Dermis blood vessel endothelial cell (primary cell): Measurements from ENCODE around the gene PTPN1. TPM values are rescaled to one million over a fixed set of nuclear protein-coding genes. Genes with fewer than 3 reads are reported as not detected.
"Not testable (repeated sequence)": the region's sequence is repeated elsewhere in the genome, so short reads cannot be mapped to it uniquely, and the experiment has no call there.

Experiments
- DNase-seq: peaks from one replicate; pipeline ENCODE4 v3.0.0; 2010
- total RNA-seq: library from RNA; depleted of rRNA; stranded (reverse); fragments of >200 nt; gene quantifications from 2 replicates; pipeline ENCODE4 v1.2.3, GENCODE V29; 2014

PTPN1 gene
- 28.8 and 42.1 TPM in 2 replicates for total RNA-seq

DNA sequence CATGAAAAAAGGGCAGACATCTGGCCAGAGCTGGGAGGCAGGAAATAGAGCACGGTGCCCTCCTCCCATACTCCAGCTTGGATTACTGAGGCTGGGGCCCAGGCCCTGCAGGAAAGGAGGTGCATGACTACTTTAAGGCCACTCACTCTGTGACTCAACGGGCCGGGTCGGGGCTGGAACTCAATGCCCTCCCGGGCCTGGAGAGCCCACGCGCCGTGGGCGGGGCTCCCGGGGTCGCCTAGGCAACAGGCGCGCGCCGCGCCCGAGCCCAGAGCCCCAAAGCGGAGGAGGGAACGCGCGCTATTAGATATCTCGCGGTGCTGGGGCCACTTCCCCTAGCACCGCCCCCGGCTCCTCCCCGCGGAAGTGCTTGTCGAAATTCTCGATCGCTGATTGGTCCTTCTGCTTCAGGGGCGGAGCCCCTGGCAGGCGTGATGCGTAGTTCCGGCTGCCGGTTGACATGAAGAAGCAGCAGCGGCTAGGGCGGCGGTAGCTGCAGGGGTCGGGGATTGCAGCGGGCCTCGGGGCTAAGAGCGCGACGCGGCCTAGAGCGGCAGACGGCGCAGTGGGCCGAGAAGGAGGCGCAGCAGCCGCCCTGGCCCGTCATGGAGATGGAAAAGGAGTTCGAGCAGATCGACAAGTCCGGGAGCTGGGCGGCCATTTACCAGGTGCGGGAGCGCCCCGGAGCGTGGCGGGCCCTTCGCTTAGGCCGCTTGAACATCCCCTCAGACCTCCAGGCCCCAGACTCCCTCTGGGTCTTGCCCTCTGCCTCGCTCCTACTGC is at the start of gene PTPN1:
TSS of gene PTPN1 (plus strand) at position 461 of the 783 bp plus-strand sequence. CDS start at position 606, 145 bp downstream.
- DNase-seq, result peak; percentile 99

DNA sequence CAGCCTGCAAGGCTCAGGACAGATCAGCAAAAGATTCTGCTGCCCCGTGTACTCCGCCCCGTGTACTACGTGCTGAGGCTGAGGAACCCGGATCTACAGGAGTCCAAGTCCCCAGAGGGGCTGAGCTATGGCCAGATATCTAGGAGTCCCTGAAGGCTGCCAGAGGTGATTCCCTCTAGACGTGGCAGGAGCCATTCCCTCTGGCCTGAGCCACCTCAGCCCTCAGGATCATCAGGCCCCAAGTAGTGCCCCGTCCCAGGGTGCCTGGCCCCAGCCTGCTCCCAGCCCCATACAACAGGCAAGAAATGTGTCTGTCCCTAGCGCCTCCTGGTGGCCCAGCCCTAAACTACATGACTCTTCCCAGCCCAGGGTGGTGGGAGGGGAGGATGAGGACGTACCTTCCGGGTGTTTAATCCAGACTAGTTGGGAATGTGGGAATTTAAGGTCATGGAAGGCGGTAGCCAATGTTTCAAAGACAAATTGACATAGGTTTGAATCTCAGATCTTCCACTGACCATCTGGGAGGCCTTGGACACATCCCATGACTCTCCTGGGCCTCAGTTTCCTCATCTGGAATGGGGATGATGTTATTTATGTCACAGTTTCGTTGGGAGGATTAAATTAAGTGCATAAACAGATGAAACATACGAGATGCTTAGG is 49.4 kb upstream of the PTPN1 start:
- peak; percentile 89 for DNase-seq

DNA sequence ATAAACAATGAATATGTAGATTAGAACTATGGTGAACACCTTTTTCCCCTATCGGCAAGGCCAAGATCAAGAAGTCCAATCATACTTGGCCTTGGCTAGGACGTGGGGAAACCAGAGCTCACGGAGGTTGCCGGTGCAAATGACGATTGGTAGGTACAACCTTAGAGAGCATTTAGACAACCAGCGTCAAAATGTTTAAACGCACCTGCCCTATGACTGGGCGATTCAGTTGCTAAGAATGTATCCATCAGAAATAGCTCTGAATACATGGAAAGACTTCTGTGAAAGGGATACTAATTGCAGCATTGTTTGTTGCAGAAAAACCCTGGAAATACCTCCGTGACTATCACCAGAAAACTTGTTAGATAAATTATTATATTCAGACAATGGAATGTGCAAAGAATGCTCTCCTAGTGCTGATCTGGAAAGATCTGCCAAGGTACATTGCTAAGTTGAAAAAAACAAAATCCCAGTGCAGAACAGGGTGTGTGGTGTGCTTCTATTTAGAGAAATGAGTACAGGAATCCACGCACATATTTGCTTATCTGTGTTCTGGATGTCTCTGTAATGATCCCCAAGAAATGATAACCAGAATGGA is 48.0 kb upstream of the PTPN1 start:
- DNase-seq, result no peak

DNA sequence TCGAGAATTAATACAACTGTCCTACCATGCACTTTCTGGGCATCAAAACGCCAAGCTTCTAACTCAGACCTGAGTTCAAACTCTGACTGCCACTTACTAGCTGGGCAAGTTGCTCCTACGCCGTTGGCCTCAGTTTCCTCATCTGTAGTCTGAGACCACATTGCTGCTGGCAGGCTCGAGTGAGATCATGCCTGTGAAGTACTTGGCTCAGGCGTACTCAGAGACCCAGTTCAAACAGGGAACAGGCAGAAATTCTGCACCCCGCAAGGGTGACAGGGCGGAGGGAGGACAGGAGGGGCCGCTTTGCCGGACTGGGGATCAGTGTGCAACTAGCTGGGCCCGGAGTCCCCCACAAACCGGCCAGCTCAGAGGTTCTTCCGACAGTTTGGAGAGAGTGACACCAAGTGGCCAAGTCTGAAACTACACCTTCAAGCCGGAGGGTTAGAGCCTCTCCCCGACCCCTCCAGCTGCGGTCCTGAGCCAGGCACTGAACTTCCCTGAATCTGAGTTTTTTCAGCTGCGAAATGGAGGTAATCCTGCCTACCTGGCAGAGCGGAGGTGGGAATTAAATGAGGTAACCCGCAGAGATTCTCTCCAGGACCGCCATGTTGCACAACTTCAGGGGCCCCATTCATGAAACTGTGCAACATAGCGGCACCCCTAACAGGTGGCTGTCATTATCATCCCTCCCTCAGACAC is 46.0 kb upstream of the PTPN1 start:
- DNase-seq, result peak; percentile 52

DNA sequence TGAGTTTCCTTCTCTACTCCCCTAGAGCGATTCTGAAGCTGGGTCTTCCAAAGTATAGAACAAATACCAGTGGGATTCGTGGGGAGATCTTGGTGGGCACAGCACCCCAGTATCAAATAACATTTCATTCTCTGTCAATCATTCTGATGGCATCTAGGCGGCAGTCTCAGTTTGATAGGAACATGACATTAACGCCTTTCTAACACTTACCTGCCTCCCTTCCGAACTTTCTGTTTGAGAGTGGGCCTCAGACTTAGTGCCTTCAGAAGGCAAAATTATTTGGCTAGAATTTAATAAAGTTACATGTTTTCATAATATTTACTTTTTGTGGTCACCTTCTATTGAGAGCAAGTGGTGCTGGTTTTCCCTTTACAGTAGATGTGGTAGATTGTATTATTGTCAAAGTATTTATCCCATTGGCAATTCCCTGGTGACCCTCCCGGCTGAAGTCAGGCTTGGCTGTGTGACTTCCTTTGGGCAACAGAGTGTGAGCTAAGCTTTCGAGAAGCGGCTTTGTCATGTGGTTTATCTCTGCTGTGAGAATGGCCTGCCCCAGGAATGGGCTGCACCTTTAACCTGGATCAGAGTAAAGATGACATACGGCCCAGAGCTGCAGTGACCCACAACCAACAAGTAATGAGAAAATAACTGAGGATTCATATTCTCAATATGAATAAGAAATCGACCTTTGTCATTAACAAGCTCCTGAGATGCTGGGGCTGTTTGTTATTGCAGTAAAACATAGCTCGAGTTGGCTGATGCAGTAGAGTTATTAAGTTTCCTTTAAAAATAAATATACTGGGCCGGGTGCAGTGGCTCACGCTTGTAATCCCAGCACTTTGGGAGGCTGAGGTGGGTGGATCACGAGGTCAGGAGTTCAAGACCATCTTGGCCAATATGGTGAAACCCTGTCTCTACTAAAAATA is 45.2 kb upstream of the PTPN1 start:
- no peak for DNase-seq

DNA sequence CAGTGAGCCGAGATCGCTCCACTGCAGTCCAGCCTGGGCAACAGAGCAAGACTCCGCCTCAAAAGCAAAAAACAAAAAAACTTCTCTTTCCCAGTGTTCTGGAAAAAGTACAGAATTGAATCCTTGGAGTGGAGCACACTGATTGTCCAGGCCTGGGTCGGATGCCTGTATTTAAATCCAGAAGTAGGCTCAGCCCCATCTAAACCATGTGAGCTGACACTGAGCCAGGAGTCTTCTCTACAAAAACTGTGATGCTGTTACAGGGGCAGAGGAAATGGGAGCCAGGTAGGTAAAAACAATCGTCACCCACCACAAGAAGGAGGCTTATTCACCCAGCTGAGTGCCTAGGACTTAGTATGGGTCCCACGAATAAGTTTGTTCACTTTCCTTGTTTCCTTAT is 43.0 kb upstream of the PTPN1 start:
- no peak for DNase-seq

DNA sequence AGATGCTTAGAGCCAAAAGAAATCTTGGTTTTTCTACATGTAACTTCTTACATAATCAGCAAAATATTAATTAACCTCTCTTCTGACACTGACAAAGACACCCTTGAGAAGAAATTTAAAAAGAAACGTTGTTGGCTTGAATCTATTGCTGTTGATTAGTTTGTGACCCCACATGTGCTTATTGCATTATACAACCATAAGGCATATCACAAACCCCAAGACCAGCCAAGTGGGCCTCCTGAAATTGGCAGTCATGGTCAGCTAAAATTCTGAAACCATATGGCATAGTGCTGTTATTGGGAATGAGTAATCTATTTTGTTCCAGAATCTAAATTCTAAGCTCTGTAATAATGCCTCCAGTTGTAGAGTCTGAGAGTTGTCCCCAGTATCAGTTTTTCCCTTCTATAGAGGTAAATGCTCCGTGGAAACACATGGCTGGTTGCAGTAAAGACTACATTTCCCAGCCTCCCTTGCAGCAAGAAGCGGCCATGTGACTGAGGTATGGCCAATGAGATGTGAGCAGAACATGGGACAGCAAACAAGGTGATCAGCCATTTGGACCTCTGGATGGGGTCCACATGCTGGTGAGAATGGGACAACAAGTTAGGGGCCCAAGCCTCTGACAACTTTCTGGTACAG is 42.3 kb upstream of the PTPN1 start:
- DNase-seq, result peak; percentile 75

DNA sequence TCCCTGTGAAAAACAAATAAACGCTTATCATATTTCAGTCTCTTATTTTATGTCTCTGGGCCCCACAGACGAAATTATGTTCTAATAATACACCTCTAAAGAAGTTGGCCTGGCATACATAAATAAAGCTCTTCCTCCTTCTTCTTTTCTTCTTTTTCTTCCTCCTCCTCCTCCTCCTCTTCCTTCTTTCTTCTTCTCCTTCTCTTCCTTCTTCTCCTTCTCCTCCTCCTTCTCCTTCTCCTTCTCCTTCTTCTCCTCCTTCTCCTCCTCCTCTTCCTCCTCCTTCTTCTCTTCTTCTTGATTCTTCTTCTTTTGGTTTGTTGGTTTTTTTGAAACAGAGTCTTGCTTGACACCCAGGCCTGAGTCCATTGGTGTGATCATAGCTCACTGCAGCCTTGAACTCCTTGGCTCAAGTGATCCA is 41.8 kb upstream of the PTPN1 start:
- no peak for DNase-seq

DNA sequence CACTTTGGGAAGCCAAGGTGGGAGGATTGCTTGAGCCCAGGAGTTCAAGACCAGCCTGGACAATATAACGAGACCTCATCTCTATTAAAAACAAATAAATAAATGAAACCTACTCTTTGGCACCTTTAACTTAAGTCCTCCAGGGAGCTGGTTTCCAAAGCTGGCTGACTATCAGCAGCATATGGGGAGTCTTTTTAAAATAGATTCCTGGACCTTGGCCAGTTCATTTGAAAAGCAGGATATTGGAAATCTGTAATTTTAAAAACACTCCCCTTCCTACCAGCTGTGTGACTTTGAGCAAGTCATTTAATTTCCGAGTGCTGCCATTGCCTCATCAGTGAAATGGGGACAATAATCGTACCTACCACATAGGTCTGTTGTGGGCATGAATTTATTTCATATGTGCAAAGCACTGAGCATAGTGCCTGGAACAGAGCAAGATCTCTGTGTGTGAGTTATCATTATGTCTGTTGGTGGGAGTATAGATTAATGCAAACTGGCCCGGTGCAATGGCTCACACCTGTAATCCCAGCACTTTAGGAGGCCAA is 40.9 kb upstream of the PTPN1 start:
- no peak for DNase-seq

DNA sequence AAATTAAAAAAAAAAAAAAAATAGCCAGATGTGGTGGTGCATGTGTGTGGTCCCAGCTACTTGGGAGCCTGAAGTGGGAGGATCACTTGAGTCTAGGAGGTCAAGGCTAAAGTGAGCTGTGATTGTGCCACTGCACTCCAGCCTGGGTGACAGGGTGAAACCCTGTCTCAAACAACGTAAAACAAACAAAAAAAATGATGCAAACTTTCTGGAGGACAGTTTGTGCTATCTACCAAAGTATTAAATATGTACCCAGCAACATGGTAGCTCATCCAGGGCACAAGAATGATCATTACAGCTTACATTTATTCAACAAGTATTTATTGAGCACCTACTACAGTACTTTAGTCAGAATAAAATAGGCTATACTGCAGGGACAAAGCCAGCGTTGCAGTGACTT is 40.4 kb upstream of the PTPN1 start:
- DNase-seq, result no peak

DNA sequence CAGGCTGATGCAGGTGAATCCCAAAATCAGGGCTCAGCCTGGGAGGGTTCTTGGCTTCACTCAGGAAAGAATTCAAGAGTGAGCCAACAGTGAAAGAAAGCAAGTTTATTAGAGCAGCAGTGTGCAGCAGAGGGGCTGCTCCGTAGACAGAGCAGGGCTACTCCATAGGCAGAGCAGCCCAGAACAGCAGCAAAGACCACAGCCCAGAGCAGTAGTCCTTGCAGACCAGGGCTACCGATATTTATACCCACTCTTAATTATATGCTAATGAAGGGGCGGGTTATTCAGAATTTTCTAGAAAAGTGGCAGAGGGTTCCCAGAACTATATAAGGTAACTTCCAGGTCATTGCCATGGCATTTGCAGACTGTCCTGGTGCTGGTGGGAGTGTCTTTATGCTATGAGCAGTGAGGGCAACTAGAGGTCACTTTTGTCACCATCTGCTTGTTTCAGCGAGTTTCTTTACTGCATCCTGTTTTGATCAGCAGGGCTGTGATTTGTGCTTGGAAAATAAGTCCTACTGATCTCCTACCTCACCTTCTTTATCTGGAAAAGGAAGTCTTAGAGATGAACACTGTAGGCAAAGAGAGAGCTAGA is 39.8 kb upstream of the PTPN1 start:
- peak; percentile 72 for DNase-seq

DNA sequence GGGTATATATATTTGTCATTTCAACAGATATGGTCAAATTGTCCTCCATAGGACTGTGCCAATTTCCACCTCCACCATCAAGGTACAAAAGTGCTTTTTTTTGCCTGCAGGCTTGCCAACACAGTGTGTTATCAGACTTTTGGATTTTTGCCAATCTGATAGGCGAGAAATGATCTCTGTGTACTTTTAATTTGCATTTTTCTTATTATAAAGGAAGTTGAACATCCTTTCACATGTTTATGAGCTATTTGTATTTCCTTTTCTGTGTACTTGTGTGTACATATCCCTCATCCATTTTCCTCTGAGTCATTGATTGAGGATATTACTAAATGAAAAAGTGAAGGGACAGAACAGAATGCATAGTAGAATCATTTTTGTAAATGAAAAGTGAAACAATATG is 39.0 kb upstream of the PTPN1 start:
- DNase-seq, result peak; percentile 81

DNA sequence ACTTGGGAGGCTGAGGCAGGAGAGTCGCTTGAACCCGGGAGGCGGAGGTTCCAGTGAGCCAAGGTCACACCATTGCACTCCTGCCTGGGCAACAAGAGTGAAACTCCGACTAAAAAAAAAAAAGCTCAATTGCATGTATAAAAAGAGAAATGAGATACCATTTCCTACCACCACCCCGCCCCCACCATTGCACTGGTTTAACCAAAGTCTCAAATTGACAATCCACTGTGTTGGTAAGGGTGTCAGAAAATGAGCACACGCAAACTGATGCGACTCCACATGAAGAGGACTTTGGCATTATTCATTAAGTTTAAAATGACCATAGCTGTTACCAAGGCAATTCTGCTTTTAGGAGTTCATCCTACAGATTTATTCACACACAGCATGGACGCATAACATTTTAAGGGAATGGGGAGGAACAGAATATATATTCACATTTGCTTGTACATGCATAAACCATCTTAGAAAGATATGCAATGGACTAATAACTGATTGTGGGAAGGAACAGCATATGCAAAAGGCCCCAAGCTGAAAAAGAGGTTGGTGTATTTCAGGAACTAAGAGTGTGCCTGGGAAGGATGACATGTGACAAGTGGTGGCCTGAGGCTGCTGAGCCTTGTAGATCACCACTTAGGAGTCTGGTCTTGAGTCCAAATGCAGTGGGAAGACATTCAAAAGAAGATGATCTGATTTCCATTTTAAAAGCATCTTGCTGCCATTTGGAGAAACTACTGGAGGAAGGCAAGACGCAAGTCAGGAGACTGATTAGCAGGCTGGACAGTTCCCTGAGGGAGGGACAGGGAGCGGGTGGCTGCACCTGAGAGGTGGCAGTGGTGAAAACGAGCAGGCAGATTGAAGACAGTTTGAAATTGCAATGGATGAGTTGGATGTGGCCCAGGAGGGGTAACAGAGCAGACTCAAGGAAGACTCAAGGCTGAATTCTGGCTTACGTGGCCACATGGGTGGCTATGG is 37.2 kb upstream of the PTPN1 start:
- DNase-seq, result no peak

DNA sequence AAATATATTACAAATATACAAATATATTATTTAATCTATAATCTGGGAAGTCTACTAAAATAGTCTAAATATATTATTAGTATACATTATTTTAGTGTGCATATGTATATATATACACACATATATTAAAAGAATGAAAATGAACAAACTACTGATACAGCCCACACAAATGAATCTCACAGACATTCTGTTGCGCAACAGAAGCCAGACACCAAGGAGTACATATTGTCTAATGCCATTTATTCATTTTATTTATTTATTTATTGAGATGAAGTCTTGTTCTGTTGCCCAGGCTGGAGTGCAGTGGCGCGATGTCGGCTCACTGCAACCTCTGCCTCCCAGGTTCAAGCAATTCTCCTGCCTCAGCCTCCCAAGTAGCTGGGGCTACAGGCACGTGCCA is 35.8 kb upstream of the PTPN1 start:
- not testable (repeated sequence) for DNase-seq

DNA sequence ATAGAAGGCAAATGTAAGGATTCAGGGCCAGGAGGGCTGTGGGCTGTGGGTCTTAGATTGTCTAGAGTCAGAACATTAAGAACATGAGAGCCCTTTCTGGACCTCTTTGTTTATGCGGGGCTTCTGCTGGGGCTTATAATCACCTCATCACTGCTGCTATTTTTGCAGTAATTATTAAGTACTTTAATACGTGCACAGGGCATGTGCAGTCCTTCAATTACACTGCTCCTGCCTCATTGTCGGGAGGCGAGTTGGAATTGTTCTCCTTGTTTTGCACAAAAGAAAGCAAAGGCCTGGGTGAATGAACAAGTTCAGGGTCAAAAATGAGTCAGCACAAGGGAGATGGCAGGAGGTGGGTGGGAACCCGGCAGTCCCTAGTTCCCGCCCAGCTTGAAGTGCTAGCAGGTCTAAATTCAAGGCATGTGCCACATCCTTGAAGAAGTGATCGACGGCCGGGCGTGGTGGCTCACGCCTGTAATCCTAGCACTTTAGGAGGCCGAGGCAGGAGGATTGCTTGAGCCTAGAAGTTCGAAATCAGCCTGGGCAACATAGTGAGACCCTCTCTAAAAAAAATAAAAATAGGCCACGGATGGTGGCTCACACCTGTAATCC is 34.4 kb upstream of the PTPN1 start:
- DNase-seq, result peak; percentile 66

DNA sequence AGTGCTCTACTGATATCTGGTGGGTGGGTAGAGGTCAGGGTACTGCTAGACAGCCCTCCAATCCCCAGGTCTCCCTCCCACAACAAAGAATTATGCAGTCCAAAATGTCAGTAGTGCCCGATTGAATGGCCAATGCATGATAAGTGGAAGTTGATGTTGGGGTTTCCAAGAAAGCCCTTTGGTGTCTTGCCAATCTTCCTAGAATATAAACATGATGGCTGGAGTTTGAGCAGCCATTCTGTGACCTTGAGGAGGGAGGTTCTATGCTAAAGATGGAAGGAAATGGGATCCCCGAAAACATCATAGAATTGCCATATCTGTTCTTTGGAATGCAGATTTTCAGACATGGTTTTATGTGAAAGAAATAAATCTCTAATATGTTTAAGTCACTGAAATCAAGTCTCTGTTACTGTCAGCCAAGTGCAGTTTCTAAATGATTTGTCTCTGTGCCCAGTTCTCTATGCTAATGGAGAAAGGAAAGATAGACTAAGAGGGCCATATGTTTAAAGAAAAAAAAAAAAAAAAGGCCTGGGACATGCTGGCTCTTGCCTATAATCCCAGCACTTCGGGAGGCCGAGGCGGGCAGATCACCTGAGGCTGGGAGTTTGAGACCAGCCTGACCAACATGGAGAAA is 32.8 kb upstream of the PTPN1 start:
- no peak for DNase-seq

DNA sequence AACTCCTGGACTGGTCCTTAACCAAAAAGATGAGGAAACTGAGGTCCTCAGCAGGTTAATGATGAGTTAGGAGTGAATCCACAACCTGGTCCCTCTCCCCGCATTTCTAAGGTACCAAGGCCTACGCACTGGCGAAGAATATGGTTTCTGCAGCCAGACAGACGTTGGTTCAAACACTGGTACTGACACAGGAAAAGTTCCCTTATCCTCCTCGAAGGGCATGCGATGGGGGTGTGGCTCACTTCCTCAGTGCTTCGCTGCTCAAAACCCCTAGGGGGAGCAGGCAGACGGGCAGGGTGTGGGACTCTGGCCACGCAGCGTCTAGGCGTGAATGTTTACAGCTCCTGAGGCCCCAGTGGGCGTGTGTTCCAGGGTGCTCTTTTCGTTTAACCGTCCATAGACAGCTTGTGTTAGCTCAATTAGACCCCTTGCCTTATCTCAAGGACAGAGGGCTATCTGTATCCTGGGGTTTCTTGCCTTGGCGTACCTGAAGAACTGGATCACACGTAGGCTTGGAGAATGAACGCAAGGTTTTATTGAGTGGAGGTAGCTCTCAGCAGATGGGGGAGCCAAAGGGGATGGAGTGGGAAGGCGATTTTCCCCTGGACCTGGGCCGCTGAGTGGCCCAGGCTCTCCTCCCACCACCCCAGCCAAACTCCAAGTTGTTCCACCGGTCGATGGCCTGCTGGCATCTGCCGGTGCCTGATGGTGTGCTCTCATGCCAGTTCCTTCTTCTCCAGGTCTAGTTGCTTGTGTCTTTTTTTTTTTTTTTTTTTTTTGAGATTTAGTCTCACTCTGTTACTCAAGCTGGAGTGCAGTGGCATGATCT is 31.8 kb upstream of the PTPN1 start:
- peak; percentile 70 for DNase-seq

DNA sequence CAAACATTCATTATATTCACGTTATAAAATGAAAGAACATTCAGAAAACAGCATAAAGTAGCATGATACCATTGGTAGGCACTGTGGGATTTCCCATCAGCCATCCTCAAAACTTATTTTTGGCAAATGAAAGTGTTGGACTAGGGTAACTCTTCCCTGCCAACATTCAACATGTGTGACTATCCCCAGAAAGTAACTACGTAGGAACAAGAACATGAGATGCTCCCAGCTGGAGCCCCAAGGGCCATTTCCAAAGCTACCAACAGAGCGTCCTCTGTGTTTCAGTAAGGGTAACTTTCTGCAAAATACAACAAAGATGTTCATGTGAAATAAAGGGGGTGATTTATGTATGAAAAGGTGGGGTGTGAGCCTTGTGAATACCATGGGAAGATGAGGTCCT is 28.4 kb upstream of the PTPN1 start:
- DNase-seq, result no peak
